SIG-M5 treated with dmso at 0.1 percent for 504 hours (cell line): Measurements from ENCODE around the gene KIF26A.

Experiments
- DNase-seq: peaks from one replicate; lab custom pipeline; 2025; ENCODE audit not compliant: unreplicated experiment; lab: John Stamatoyannopoulos, UW

The KIF26A gene

GRCh38 chr14:104156142-104156541 is 17.8 kb downstream of the KIF26A start:
- DNase-seq = no peak

- no peak for DNase-seq
These were observed 18.9 kb downstream of the KIF26A start for GRCh38 chr14:104157016-104157928.

GRCh38 chr14:104158827-104159798 is 20.7 kb downstream of the KIF26A start:
- no peak for DNase-seq

- no peak for DNase-seq
These were observed 21.6 kb downstream of the KIF26A start for GRCh38 chr14:104159990-104160389.

GRCh38 chr14:104161602-104162367 is 23.4 kb downstream of the KIF26A start:
- no peak for DNase-seq

- no peak for DNase-seq
These were observed 24.1 kb downstream of the KIF26A start for GRCh38 chr14:104162495-104162894.

GRCh38 chr14:104163541-104163940 is 25.2 kb downstream of the KIF26A start:
- no peak for DNase-seq

- no peak for DNase-seq
These were observed 25.7 kb downstream of the KIF26A start for GRCh38 chr14:104164041-104164440.

- DNase-seq = no peak
These were observed 26.1 kb downstream of the KIF26A start for GRCh38 chr14:104164512-104164911.

GRCh38 chr14:104166698-104167097 is 28.3 kb downstream of the KIF26A start:
- DNase-seq = no peak

- DNase-seq = no peak
These were observed 30.2 kb downstream of the KIF26A start for GRCh38 chr14:104168603-104169002.

GRCh38 chr14:104169005-104169698 is 30.8 kb downstream of the KIF26A start:
- DNase-seq = no peak

GRCh38 chr14:104169699-104170479 is 31.5 kb downstream of the KIF26A start:
- DNase-seq = no peak

- DNase-seq = no peak
These were observed 32.8 kb downstream of the KIF26A start for GRCh38 chr14:104171029-104171697.

GRCh38 chr14:104171895-104172294 is 33.5 kb downstream of the KIF26A start:
- DNase-seq = no peak

- no peak for DNase-seq
These were observed 34.0 kb downstream of the KIF26A start for GRCh38 chr14:104172349-104172748.

GRCh38 chr14:104172880-104173279 is 34.5 kb downstream of the KIF26A start:
- no peak for DNase-seq

- no peak for DNase-seq
These were observed 35.7 kb downstream of the KIF26A start for GRCh38 chr14:104174051-104174450.

GRCh38 chr14:104175041-104175440 is 36.7 kb downstream of the KIF26A start:
- DNase-seq = no peak
